ENCODE results near the gene ELOVL1. TPM values are rescaled to one million over a fixed set of nuclear protein-coding genes. Genes with fewer than 3 reads are reported as not detected.

The ELOVL1 gene
- total RNA-seq, 4 donors from 2014 or later = 19.6 to 26.7 (median 21.4) TPM

GRCh38 chr1:43337588-43337987, 30.2 kb downstream of the ELOVL1 start, which contains the start of gene MPL:
Gene MPL (plus strand): TSS chr1:43337818. CDS start chr1:43337849, 31 bp downstream.
- ATAC-seq = no peak
- Histone ChIP-seq H3K9me3 (no peaks in the 10 kb centered on the region), H3K27me3 (no peaks in the 10 kb centered on the region), H3K4me3 (no peak within 1 kb of the TSS), H3K4me1 (no peaks in the 10 kb centered on the region), H3K27ac (no peak within 1 kb of the TSS), H3K36me3 (no peaks in the 10 kb centered on the region)
- TF ChIP-seq POLR2A (IDR thresholded peaks at IDR 0.05) (no peak), CTCF (IDR thresholded peaks at IDR 0.05 in 4 of 5, conservative IDR thresholded peaks at IDR 0.05 in 1 of 5) (no peak)
- in situ Hi-C loops (cut with MboI; ENCODE audit: low sequenced_read_pairs in 4 of 4) (no loop called here), intact Hi-C loops (cut with DNase I; ENCODE audit: low total_unique reads) (no loop called here)
- no peak for DNase-seq

GRCh38 chr1:43334453-43335205, 33.2 kb downstream of the ELOVL1 start:
- TF ChIP-seq POLR2A (IDR thresholded peaks at IDR 0.05) (no peak), CTCF (IDR thresholded peaks at IDR 0.05 in 4 of 5, conservative IDR thresholded peaks at IDR 0.05 in 1 of 5) (no peak)
- H3K27ac ChIP-seq = no peak overlapping the region
- peaks cover 0 to 4% of the 10 kb centered on the region in 2 donors for H3K4me1 ChIP-seq
- H3K4me3 ChIP-seq = no peak overlapping the region
- intact Hi-C loops (cut with DNase I; ENCODE audit: low total_unique reads) (no loop called here), in situ Hi-C loops (cut with MboI; ENCODE audit: low sequenced_read_pairs in 4 of 4) (no loop called here)
- DNase-seq (no peak), ATAC-seq (no peak)
- no peaks in the 10 kb centered on the region for H3K36me3 ChIP-seq
- H3K9me3 ChIP-seq = no peaks in the 10 kb centered on the region
- H3K27me3 ChIP-seq = no peaks in the 10 kb centered on the region

- in situ Hi-C loops (cut with MboI; ENCODE audit: low sequenced_read_pairs in 4 of 4) = no loop called here
- intact Hi-C loops (cut with DNase I; ENCODE audit: low total_unique reads) = loop anchor here (1.0 kb wide), 1 partner anchor 41 kb away; no protein-coding TSS in a partner anchor
These were observed 36.1 kb downstream of the ELOVL1 start for GRCh38 chr1:43331688-43332087.

GRCh38 chr1:43329995-43330751, 37.6 kb downstream of the ELOVL1 start:
- Histone ChIP-seq H3K4me3 (no peak overlapping the region), H3K9me3 (no peaks in the 10 kb centered on the region), H3K36me3 (no peaks in the 10 kb centered on the region), H3K4me1 (peaks cover 0 to 4% of the 10 kb centered on the region in 2 donors), H3K27ac (no peak overlapping the region), H3K27me3 (no peaks in the 10 kb centered on the region)
- DNase-seq (no peak), ATAC-seq (no peak)
- TF ChIP-seq CTCF (IDR thresholded peaks at IDR 0.05 in 4 of 5, conservative IDR thresholded peaks at IDR 0.05 in 1 of 5) = no peak
- in situ Hi-C loops (cut with MboI; ENCODE audit: low sequenced_read_pairs in 4 of 4) = no loop called here
- intact Hi-C loops (cut with DNase I; ENCODE audit: low total_unique reads) = no loop called here

More at GRCh38 chr1:43331688-43332087, 36.1 kb downstream of the ELOVL1 start:
- Histone ChIP-seq H3K27me3 (no peaks in the 10 kb centered on the region), H3K9me3 (no peaks in the 10 kb centered on the region), H3K4me3 (no peak overlapping the region), H3K36me3 (no peaks in the 10 kb centered on the region), H3K4me1 (peaks cover 0 to 4% of the 10 kb centered on the region in 2 donors), H3K27ac (no peak overlapping the region)
- no peak for TF ChIP-seq CTCF (IDR thresholded peaks at IDR 0.05 in 4 of 5, conservative IDR thresholded peaks at IDR 0.05 in 1 of 5)
- no peak for TF ChIP-seq POLR2A (IDR thresholded peaks at IDR 0.05)
- DNase-seq (no peak), ATAC-seq (no peak)

All from gastrocnemius medialis (tissue), 4 donors.